Activated CD4-positive, alpha-beta T cell treated with anti-CD3 and anti-CD28 coated beads, Interleukin-2, Interleukin-4, amounts not matched to agents 100 ng/mL and 50 ng/mL, durations not matched to agents 16 hours and 8 hours (primary cell): Measurements from ENCODE around the gene ZBTB6.

Experiments
- DNase-seq: peaks from one replicate; pipeline ENCODE4 v3.0.0-alpha.2; 2020; ENCODE audit warnings: low spot score

Gene ZBTB6

GRCh38 chr9:122912964-122913673 is at the start of gene ZBTB6:
Gene ZBTB6, minus strand, starts transcription at chr9:122913323. Its CDS starts 1,251 bp downstream, at chr9:122912072.
- peak; percentile 79 for DNase-seq

GRCh38 chr9:122961139-122961538 is 48.0 kb upstream of the ZBTB6 start:
- no peak for DNase-seq

GRCh38 chr9:122955961-122956360 is 42.8 kb upstream of the ZBTB6 start:
- DNase-seq, result no peak

- no peak for DNase-seq
Measured at GRCh38 chr9:122954253-122954691, 41.1 kb upstream of the ZBTB6 start.

GRCh38 chr9:122951056-122951455 is 37.9 kb upstream of the ZBTB6 start:
- no peak for DNase-seq

- no peak for DNase-seq
Measured at GRCh38 chr9:122950263-122950662, 37.1 kb upstream of the ZBTB6 start.

- DNase-seq, result no peak
Measured at GRCh38 chr9:122949696-122950095, 36.6 kb upstream of the ZBTB6 start.

GRCh38 chr9:122948313-122948712 is 35.2 kb upstream of the ZBTB6 start:
- peak; percentile 46 for DNase-seq

- no peak for DNase-seq
Measured at GRCh38 chr9:122946461-122947005, 33.4 kb upstream of the ZBTB6 start.

- DNase-seq, result no peak
Measured at GRCh38 chr9:122944960-122945888, 32.1 kb upstream of the ZBTB6 start.

- peak; percentile 8 for DNase-seq
Measured at GRCh38 chr9:122941582-122942234, 28.6 kb upstream of the ZBTB6 start.

GRCh38 chr9:122940749-122941581 is 27.8 kb upstream of the ZBTB6 start, which contains the start of gene RABGAP1:
Gene RABGAP1, plus strand, starts transcription at chr9:122941020. Its CDS starts 16,040 bp downstream, at chr9:122957060.
- DNase-seq, result peak; percentile 99

- no peak for DNase-seq
Measured at GRCh38 chr9:122940454-122940748, 27.3 kb upstream of the ZBTB6 start.

- no peak for DNase-seq
Measured at GRCh38 chr9:122939601-122940000, 26.5 kb upstream of the ZBTB6 start.

- DNase-seq, result no peak
Measured at GRCh38 chr9:122936883-122937282, 23.8 kb upstream of the ZBTB6 start.

- DNase-seq, result no peak
Measured at GRCh38 chr9:122936464-122936863, 23.3 kb upstream of the ZBTB6 start.

GRCh38 chr9:122931226-122932121 is 18.4 kb upstream of the ZBTB6 start, which contains the start of gene ZBTB26:
Gene ZBTB26, minus strand, starts transcription at chr9:122931512. Its CDS starts 11,578 bp downstream, at chr9:122919934.
- DNase-seq, result peak; percentile 96

GRCh38 chr9:122930541-122931225 is 17.6 kb upstream of the ZBTB6 start:
- no peak for DNase-seq

- no peak for DNase-seq
Measured at GRCh38 chr9:122929796-122930354, 16.8 kb upstream of the ZBTB6 start.
